ENCODE results near the gene PIGBOS1. TPM values are rescaled to one million over a fixed set of nuclear protein-coding genes. Genes with fewer than 3 reads are reported as not detected.

Gene PIGBOS1
- total RNA-seq, 1 donor from 2014 or later = 10.7 TPM

- intact Hi-C loops (cut with micrococcal nuclease) = loop anchor here (1.0 kb wide), 2 partner anchors 10 to 12 kb away; partner anchors contain the start of gene RAB27A
- H3K4me3 Mint-ChIP-seq = no peak overlapping the region
- no peaks in the 10 kb centered on the region for H3K27me3 Mint-ChIP-seq
- H3K9me3 Mint-ChIP-seq = no peaks in the 10 kb centered on the region
- CTCF ChIA-PET = interaction anchor here (2.0 kb wide), 1 partner anchor 10 kb away, joined by 5 read pairs; no protein-coding TSS in a partner anchor
- H3K36me3 Mint-ChIP-seq (ENCODE audit: low read depth) = peaks cover 3% of the 10 kb centered on the region
- no peak for TF ChIP-seq CTCF (IDR thresholded peaks at IDR 0.05)
- ATAC-seq (ENCODE audit: low read depth) (no peak), DNase-seq (no peak)
- peak overlapping the region; percentile 76 for H3K27ac Mint-ChIP-seq
- POLR2A ChIA-PET = interaction anchor here (0.6 to 2.7 kb wide), 4 partner anchors 10 to 60 kb away, joined by 4 to 13 read pairs (median 4); partner anchors contain the start of genes PIGB and PIGBOS1
- peaks cover 72% of the 10 kb centered on the region for H3K4me1 Mint-ChIP-seq
Observed at GRCh38 chr15:55277715-55278114, 41.2 kb downstream of the PIGBOS1 start.

DNA sequence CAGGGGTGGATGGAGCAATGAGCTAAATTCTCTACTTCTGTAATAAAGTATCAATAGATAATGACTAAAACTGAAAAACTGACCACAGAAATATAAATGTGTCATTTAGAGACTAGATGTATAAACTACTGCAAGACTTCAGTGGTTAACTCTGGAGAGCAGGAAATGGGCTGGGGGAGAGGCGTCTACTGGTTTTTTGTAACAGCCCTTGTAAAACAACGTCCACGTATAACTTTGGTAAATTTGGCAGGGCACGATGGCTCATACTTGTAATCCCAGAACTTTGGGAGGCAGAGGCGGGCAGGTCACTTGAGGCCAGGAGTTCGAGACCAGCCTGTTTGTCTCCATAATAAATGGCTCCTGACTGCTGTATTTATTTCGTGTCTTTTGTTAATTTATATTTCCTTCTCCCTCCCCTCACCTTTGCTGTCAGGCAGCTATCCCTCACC is 41.8 kb downstream of the PIGBOS1 start:
- peak overlapping the region; percentile 76 for H3K27ac Mint-ChIP-seq
- H3K27me3 Mint-ChIP-seq = no peaks in the 10 kb centered on the region
- ChIA-PET CTCF (interaction anchor here (2.0 kb wide), 1 partner anchor 10 kb away, joined by 5 read pairs; no protein-coding TSS in a partner anchor), POLR2A (interaction anchor here (0.6 to 2.7 kb wide), 4 partner anchors 9 to 60 kb away, joined by 4 to 13 read pairs (median 4); partner anchors contain the start of genes PIGB and PIGBOS1)
- peak overlapping the region; percentile 29 for H3K4me3 Mint-ChIP-seq
- intact Hi-C loops (cut with micrococcal nuclease) = loop anchor here (1.0 kb wide), 2 partner anchors 10 to 12 kb away; partner anchors contain the start of gene RAB27A
- peaks cover 3% of the 10 kb centered on the region for H3K36me3 Mint-ChIP-seq (ENCODE audit: low read depth)
- no peaks in the 10 kb centered on the region for H3K9me3 Mint-ChIP-seq
- peak; percentile 67 for ATAC-seq (ENCODE audit: low read depth)
- no peak for DNase-seq
- no peak for TF ChIP-seq CTCF (IDR thresholded peaks at IDR 0.05)
- peaks cover 69% of the 10 kb centered on the region for H3K4me1 Mint-ChIP-seq

GRCh38 chr15:55276324-55276723 is 42.6 kb downstream of the PIGBOS1 start:
- TF ChIP-seq CTCF (IDR thresholded peaks at IDR 0.05) = no peak
- Mint-ChIP-seq H3K27ac (no peak overlapping the region), H3K9me3 (no peaks in the 10 kb centered on the region), H3K36me3 (ENCODE audit: low read depth) (peaks cover 3% of the 10 kb centered on the region), H3K27me3 (no peaks in the 10 kb centered on the region), H3K4me3 (no peak overlapping the region), H3K4me1 (peaks cover 64% of the 10 kb centered on the region)
- DNase-seq (no peak), ATAC-seq (ENCODE audit: low read depth) (no peak)
- ChIA-PET POLR2A (interaction anchor here (1.5 to 2.7 kb wide), 3 partner anchors 8 to 55 kb away, joined by 4 to 13 read pairs (median 5); partner anchors contain the start of genes PIGB and PIGBOS1), CTCF (interaction anchor here (2.0 kb wide), 1 partner anchor 9 kb away, joined by 5 read pairs; no protein-coding TSS in a partner anchor)
- intact Hi-C loops (cut with micrococcal nuclease) = no loop called here

- no peak overlapping the region for H3K27ac Mint-ChIP-seq
Observed at GRCh38 chr15:55270291-55270690, 48.6 kb downstream of the PIGBOS1 start.

More at GRCh38 chr15:55270291-55270690, 48.6 kb downstream of the PIGBOS1 start:
- H3K36me3 Mint-ChIP-seq (ENCODE audit: low read depth) = peaks cover 17% of the 10 kb centered on the region
- H3K4me3 Mint-ChIP-seq = no peak overlapping the region
- H3K4me1 Mint-ChIP-seq = peaks cover 40% of the 10 kb centered on the region
- ChIA-PET POLR2A (no interaction called here), CTCF (no interaction called here)
- no peaks in the 10 kb centered on the region for H3K9me3 Mint-ChIP-seq
- intact Hi-C loops (cut with micrococcal nuclease) = no loop called here
- TF ChIP-seq CTCF (IDR thresholded peaks at IDR 0.05) = no peak
- no peak for DNase-seq
- no peaks in the 10 kb centered on the region for H3K27me3 Mint-ChIP-seq
- no peak for ATAC-seq (ENCODE audit: low read depth)

Measured in activated B cell treated with CpG ODN at 0.5 μM for 24 hours (primary cell).